ENCODE data around the gene MMP20. TPM values are rescaled to one million over a fixed set of nuclear protein-coding genes. Genes with fewer than 3 reads are reported as not detected.
A peak's percentile ranks its signal among the peaks of the same experiment; 100 is the strongest.

Gene MMP20
- polyA plus RNA-seq, 2 of the 4 experiments (the other 2 are of a cell fraction): not detected

- TF ChIP-seq HMGXB4 (CRISPR knock-in tag; IDR thresholded peaks at IDR 0.05; ENCODE audit: borderline replicate concordance) (no peak), MAFK (IDR thresholded peaks at IDR 0.05; ENCODE audit: partially characterized antibody) (no peak), HES2 (IDR thresholded peaks at IDR 0.05) (no peak), TFCP2L1 (CRISPR knock-in tag; IDR thresholded peaks at IDR 0.05) (no peak), MAZ (IDR thresholded peaks at IDR 0.05; ENCODE audit: borderline replicate concordance, low read depth, low read length) (no peak)
Measured at GRCh38 chr11:102639656-102640055, 14.5 kb upstream of the MMP20 start (continued).

GRCh38 chr11:102637731-102638130 lies 12.6 kb upstream of the MMP20 start:
- Histone ChIP-seq H3K9me3 (no peaks in the 10 kb centered on the region), H3K27ac (no peak overlapping the region), H3K4me2 (peak overlapping the region; percentile 45; the same call in 1 of the 3 replicates), H3K4me3 (no peak overlapping the region), H3K4me1 (peaks cover 22% of the 10 kb centered on the region; the same call in 2 of the 3 replicates)
- FAIRE-seq (no peak), ATAC-seq (peak in 1 of 2 experiments; percentile 43; a peak in 1 of 6 replicates), DNase-seq (ENCODE audit: low read depth in 1 of 2, low spot score in 1 of 2) (peak in 1 of 2 experiments; percentile 29)
- ChIA-PET CTCF (interaction anchor here (0.6 kb wide), 1 partner anchor 474 kb away, joined by 4 read pairs; no protein-coding TSS in a partner anchor), POLR2A (no interaction called here)
- TF ChIP-seq HOXB13 (CRISPR knock-in tag; IDR thresholded peaks at IDR 0.05; ENCODE audit: low read depth) (no peak), ELK1 (IDR thresholded peaks at IDR 0.05; ENCODE audit: low read depth, low read length) (no peak), CEBPB (IDR thresholded peaks at IDR 0.05) (peak; percentile 37 to 57; a peak in 3 of 4 replicates), SMC3 (IDR thresholded peaks at IDR 0.05) (no peak), EHF (CRISPR knock-in tag; IDR thresholded peaks at IDR 0.05) (no peak)
- WGBS (ENCODE audit: missing lambda C conversion rate): 43% methylated on average over 5 of the region's 5 CpGs

- CTCF ChIA-PET: interaction anchor here (0.8 kb wide), 1 partner anchor 20 kb away, joined by 3 read pairs; no protein-coding TSS in a partner anchor
- Histone ChIP-seq H3K4me2 (no peak overlapping the region), H3K9me3 (no peaks in the 10 kb centered on the region), H3K27ac (no peak overlapping the region), H3K4me3 (no peak overlapping the region), H3K4me1 (peaks cover 29% of the 10 kb centered on the region)
- no peak for ATAC-seq
- TF ChIP-seq RAD21 (conservative IDR thresholded peaks at IDR 0.05 in 1 of 2, IDR thresholded peaks at IDR 0.05 in 1 of 2) (no peak), HEYL (CRISPR knock-in tag; IDR thresholded peaks at IDR 0.05) (no peak), ZSCAN20 (CRISPR knock-in tag; IDR thresholded peaks at IDR 0.05) (no peak), CHD4 (IDR thresholded peaks at IDR 0.05; ENCODE audit: borderline replicate concordance) (no peak), RARB (CRISPR knock-in tag; IDR thresholded peaks at IDR 0.05) (no peak), SMC3 (IDR thresholded peaks at IDR 0.05) (no peak), CEBPB (IDR thresholded peaks at IDR 0.05) (no peak), FOXS1 (CRISPR knock-in tag; IDR thresholded peaks at IDR 0.05) (no peak), HMGXB4 (CRISPR knock-in tag; IDR thresholded peaks at IDR 0.05; ENCODE audit: borderline replicate concordance) (no peak), BCL3 (IDR thresholded peaks at IDR 0.05) (no peak), FOSL2 (IDR thresholded peaks at IDR 0.05) (no peak), FOSL2 (CRISPR knock-in tag; IDR thresholded peaks at IDR 0.05) (no peak), RFX5 (IDR thresholded peaks at IDR 0.05) (no peak), HDAC2 (IDR thresholded peaks at IDR 0.05) (no peak), TFCP2L1 (CRISPR knock-in tag; IDR thresholded peaks at IDR 0.05) (no peak), FOSB (CRISPR knock-in tag; IDR thresholded peaks at IDR 0.05) (no peak), USF2 (IDR thresholded peaks at IDR 0.05) (no peak), POLR2AphosphoS2 (conservative IDR thresholded peaks at IDR 0.05; ENCODE audit: low read length) (no peak)
- DNase-seq (ENCODE audit: low read depth in 1 of 2, low spot score in 1 of 2): no peak
- FAIRE-seq: no peak
- whole genome bisulfite sequencing (ENCODE audit: missing lambda C conversion rate): 84% methylated on average over 6 of the region's 6 CpGs
- POLR2A ChIA-PET: no interaction called here
Measured at GRCh38 chr11:102633385-102634026, 8.4 kb upstream of the MMP20 start.

Measured in A549 (cell line).